Tibial artery (tissue), 4 donors: Measurements from ENCODE around the gene BRF1.

Experiments
- DNase-seq, 2 donors: peaks; one replicate each; pipeline ENCODE4 v3.0.0-alpha.2; 2019
- H3K27ac ChIP-seq, 2 donors: fragments of 200-600 bp; sonication (generic) in 1 of 2; 1 replicate in 1 of 2; 2 replicates in 1 of 2; pipeline ENCODE4 v1.5.1; 2018 to 2019; ENCODE audit warnings: mild to moderate bottlenecking in 1 of 2
- H3K27me3 ChIP-seq, 2 donors: fragments of 200-600 bp; sonication (generic) in 1 of 2; one replicate each; pipeline versions ENCODE4 v1.5.1 to v1.6.0; 2016 to 2019
- H3K36me3 ChIP-seq, 3 donors: fragments of 200-600 bp; sonication (generic) in 2 of 3; one replicate each; pipeline ENCODE4 v1.5.1; 2016 to 2019; ENCODE audit warnings: mild to moderate bottlenecking in 2 of 3
- H3K4me1 ChIP-seq, 4 donors: fragments of 200-600 bp; sonication (generic) in 2 of 4; 1 replicate in 3 of 4; 2 replicates in 1 of 4; pipeline ENCODE4 v1.5.1; 2016 to 2019
- H3K4me3 ChIP-seq, 2 donors: fragments of 200-600 bp; sonication (generic) in 1 of 2; 1 replicate in 1 of 2; 2 replicates in 1 of 2; pipeline ENCODE4 v1.5.1; 2018 to 2019; ENCODE audit warnings: mild to moderate bottlenecking in 2 of 2
- H3K9me3 ChIP-seq, 3 donors: fragments of 200-600 bp; sonication (generic) in 1 of 3; one replicate each; pipeline ENCODE4 v1.5.1; 2016 to 2019
- CTCF ChIP-seq, 2 experiments: fragments of 200-600 bp in 1 of 2; fragments of 450-650 bp in 1 of 2; IDR thresholded peaks; one replicate each; pipeline ENCODE4 v1.5.1; 2017 to 2019; ENCODE audit warnings: antibody characterized with exemption in 2 of 2, mild to moderate bottlenecking in 1 of 2, moderate library complexity in 1 of 2
- intact Hi-C: fragments of 100-400 bp; cut with DNase I; formaldehyde crosslinking; loops from one replicate; pipeline ENCODE4 v1.15.0; 2023; ENCODE audit warnings: low total_unique reads

BRF1 gene

DNA sequence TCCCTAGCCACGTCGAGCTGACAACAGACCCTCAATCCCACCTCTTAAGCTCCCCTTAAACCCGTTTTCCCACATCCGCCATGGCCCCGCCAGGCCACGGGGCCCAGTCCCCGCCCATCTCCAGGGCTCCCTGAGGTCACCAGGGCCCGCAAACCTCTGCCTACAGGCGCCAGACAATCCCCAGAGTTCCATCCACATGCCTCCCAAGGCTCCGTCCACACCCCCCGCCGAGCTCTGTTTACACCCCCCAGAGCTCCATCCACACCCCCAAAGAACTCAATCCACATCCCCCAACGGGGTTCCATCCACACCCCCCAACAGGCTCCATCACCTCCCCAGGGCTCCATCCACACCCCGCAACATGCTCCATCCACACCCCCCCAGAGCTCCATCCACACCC lies 141.5 kb downstream of the BRF1 start:
- intact Hi-C loops: no loop called here
- DNase-seq: no peak
- Histone ChIP-seq H3K27ac (no peak overlapping the region), H3K9me3 (no peaks in the 10 kb centered on the region), H3K4me3 (no peak overlapping the region), H3K27me3 (peaks cover 0 to 41% of the 10 kb centered on the region in 2 donors), H3K36me3 (peaks cover 0 to 7% (median 5%) of the 10 kb centered on the region in 3 donors), H3K4me1 (no peaks in the 10 kb centered on the region)
- no peak for TF ChIP-seq CTCF (IDR thresholded peaks at IDR 0.05)
